ENCODE results near the gene ERN1.

DNA sequence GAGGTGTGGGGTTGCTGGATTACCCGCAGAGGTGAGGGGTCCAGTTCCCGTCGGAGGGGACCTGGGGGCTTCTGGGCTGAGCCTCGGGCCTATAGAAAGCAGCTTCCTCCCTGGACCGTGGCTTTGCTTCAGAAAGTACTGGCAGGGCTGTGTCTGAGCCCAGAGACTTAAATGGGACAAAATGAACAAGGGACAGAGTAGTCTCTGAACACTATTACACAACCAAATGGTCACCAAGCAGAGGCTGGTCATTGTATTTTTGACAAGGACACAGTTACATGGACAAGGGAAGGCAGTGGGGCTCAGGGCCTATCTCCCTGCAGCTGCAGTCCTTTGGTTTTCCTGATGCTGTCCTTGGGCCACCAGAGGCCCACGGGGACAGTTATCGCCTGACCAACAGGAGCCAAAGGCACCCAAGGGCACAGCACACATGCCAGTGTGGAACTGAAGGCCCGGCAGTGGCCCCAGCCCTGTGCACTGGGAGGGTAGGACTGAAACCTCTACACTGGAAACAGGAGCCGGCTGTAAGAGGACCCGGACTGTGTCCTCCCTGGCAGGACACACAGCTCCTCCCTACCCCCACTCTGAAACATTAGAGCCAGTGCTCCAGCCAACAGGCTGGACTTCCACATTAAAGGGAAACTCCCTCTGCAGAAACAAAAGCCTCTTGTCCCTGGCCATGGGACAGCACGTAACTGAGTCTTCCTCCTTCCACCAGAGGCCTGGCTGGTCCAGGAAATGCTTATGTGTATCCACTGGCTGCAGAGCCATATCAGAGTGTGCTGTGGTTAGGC is 26.0 kb upstream of the ERN1 start:
- TF ChIP-seq CTCF (IDR thresholded peaks at IDR 0.05) = peak in 2 of 7 experiments; percentile 10 to 12
- TF ChIP-seq POLR2A (IDR thresholded peaks at IDR 0.05) = peak in 2 of 3 donors; percentile 32 to 54

All from body of pancreas (tissue), 4 donors.